ENCODE measurements around the gene DIRAS1. TPM values are rescaled to one million over a fixed set of nuclear protein-coding genes. Genes with fewer than 3 reads are reported as not detected.

The DIRAS1 gene
- total RNA-seq, 1 experiment from 2014 or later = 33.7 TPM

DNA sequence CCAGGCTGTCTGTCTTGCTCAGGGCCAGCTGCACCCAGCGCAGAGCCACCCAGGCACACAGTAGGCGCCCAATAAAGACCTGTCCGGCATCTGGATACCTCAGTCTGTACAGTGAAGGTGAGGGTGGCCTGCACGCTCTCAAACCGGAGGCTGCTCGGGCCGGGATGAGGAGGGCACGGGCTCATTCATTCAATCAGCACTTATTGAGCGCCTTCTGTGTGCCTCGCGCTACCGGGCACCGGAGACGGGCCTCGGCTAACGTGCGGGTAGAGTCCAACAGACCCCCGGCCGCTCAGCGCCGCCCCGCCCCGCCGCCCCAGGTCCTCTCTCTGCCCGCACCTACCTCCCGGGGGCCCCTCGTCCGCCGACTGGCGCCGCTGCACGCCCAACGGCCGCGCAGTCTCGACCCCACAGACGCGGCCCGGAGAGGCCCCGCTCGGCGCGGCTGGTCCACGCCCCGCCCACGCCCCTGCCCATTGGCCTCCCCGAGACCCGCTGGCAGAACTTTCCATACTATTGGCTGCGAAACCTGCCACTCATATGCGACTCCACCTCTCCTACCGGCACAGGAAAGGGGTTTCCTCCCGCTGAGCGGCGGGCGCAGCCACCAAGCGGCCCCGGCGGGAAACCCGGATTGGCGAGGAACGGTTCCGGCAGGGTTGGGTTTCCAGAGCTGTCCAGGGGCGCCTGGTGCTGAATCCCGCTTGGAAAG is 18.6 kb upstream of the DIRAS1 start, which contains the start of gene SLC39A3:
Gene SLC39A3, minus strand, starts transcription at position 416 of the 712 bp plus-strand sequence. CDS start 2,760 bp downstream, outside the sequence.
- no peaks in the 10 kb centered on the region for H4K20me1 ChIP-seq (ENCODE audit: insufficient read depth)
- H3K27me3 ChIP-seq (ENCODE audit: insufficient read depth, low read length) = peaks cover 8% of the 10 kb centered on the region
- ChIA-PET CTCF (interaction anchor here (1.1 kb wide), 1 partner anchor 91 kb away, joined by 6 read pairs; no protein-coding TSS in a partner anchor), RAD21 (ENCODE audit: low non-redundant PET in 1 of 2, low total read pairs in 2 of 2, uncharacterized antibody in 2 of 2, unreplicated experiment in 2 of 2) (no interaction called here), POLR2A (interaction anchor here (0.9 kb wide), 1 partner anchor 17 kb away, joined by 3 read pairs; no protein-coding TSS in a partner anchor)
- BruUV-seq (replicated peaks) = no TSS peak
- no peaks in the 10 kb centered on the region for H3K9me2 ChIP-seq (ENCODE audit: insufficient read depth)
- peak within 1 kb of the TSS; percentile 66 for H3K9ac ChIP-seq (ENCODE audit: low read length)
- H3K4me1 ChIP-seq (ENCODE audit: control insufficient read depth in 1 of 2, insufficient read depth in 2 of 2, low read length in 2 of 2) = peaks cover 0 to 3% of the 10 kb centered on the region in 2 experiments; a peak in 1 of 4 replicates
- DNase-seq (ENCODE audit: low read depth, low spot score) (peak; percentile 97), ATAC-seq (peak; percentile 99)
- H3K4me2 ChIP-seq (ENCODE audit: low read length) = peak within 1 kb of the TSS; percentile 79
- peak within 1 kb of the TSS; percentile 95 to 96 for H3K4me3 ChIP-seq (replicated peaks in 1 of 2; ENCODE audit: low read depth in 1 of 2, low read length in 2 of 2)
- peaks cover 21% of the 10 kb centered on the region for H3K79me2 ChIP-seq (ENCODE audit: insufficient read depth, low read length)
- H2AFZ ChIP-seq (ENCODE audit: low read depth, low read length, poor library complexity, severe bottlenecking) = no peak within 1 kb of the TSS
- peaks cover 3 to 17% of the 10 kb centered on the region in 2 experiments for H3K36me3 ChIP-seq (ENCODE audit: control insufficient read depth in 1 of 2, insufficient read depth in 2 of 2, low read length in 2 of 2)
- peaks cover 0 to 6% of the 10 kb centered on the region in 2 experiments; a peak in 1 of 4 replicates for H3K9me3 ChIP-seq (ENCODE audit: control insufficient read depth in 1 of 2, insufficient read depth in 1 of 2, low read depth in 1 of 2, low read length in 2 of 2)
- intact Hi-C loops (cut with micrococcal nuclease) = no loop called here
- H3K27ac ChIP-seq (ENCODE audit: low read depth, low read length) = peak within 1 kb of the TSS; percentile 44
- TF ChIP-seq CBX3 (IDR thresholded peaks at IDR 0.05; ENCODE audit: low read depth) (peak; percentile 99), POLR2AphosphoS5 (IDR thresholded peaks at IDR 0.05; ENCODE audit: low read depth, low read length) (peak; percentile 53), EZH2phosphoT487 (IDR thresholded peaks at IDR 0.05; ENCODE audit: borderline replicate concordance) (no peak), SIN3A (IDR thresholded peaks at IDR 0.05; ENCODE audit: low read depth) (peak; percentile 93; the same call in 1 of the 2 replicates), YY1 (IDR thresholded peaks at IDR 0.05; ENCODE audit: extremely low read depth, insufficient replicate concordance, low read depth, low read length) (peak; percentile 82), JUND (IDR thresholded peaks at IDR 0.05) (no peak), ZFX (IDR thresholded peaks at IDR 0.05) (peak; percentile 61; the same call in 1 of the 2 replicates), FOSL1 (IDR thresholded peaks at IDR 0.05; ENCODE audit: low read depth) (no peak; the same call in 1 of the 2 replicates), SP1 (IDR thresholded peaks at IDR 0.05; ENCODE audit: low read depth) (peak; percentile 97), TCF7L2 (IDR thresholded peaks at IDR 0.05; ENCODE audit: borderline replicate concordance, extremely low read depth, insufficient read depth, insufficient read length) (peak; percentile 39), CEBPB (IDR thresholded peaks at IDR 0.05; ENCODE audit: low read depth) (no peak), EZH2 (IDR thresholded peaks at IDR 0.05) (no peak), ZNF274 (IDR thresholded peaks at IDR 0.05; ENCODE audit: low read depth, low read length) (no peak)
- TF ChIP-seq, protein P1, sequence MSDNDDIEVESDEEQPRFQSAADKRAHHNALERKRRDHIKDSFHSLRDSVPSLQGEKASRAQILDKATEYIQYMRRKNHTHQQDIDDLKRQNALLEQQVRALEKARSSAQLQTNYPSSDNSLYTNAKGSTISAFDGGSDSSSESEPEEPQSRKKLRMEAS (IDR thresholded peaks at IDR 0.05) = peak; percentile 78; the same call in 1 of the 2 replicates
- TF ChIP-seq, protein P2, sequence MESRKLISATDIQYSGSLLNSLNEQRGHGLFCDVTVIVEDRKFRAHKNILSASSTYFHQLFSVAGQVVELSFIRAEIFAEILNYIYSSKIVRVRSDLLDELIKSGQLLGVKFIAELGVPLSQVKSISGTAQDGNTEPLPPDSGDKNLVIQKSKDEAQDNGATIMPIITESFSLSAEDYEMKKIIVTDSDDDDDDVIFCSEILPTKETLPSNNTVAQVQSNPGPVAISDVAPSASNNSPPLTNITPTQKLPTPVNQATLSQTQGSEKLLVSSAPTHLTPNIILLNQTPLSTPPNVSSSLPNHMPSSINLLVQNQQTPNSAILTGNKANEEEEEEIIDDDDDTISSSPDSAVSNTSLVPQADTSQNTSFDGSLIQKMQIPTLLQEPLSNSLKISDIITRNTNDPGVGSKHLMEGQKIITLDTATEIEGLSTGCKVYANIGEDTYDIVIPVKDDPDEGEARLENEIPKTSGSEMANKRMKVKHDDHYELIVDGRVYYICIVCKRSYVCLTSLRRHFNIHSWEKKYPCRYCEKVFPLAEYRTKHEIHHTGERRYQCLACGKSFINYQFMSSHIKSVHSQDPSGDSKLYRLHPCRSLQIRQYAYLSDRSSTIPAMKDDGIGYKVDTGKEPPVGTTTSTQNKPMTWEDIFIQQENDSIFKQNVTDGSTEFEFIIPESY (IDR thresholded peaks at IDR 0.05; ENCODE audit: extremely low read depth, insufficient replicate concordance, low read length) = peak; percentile 42
- TF ChIP-seq, protein P3, sequence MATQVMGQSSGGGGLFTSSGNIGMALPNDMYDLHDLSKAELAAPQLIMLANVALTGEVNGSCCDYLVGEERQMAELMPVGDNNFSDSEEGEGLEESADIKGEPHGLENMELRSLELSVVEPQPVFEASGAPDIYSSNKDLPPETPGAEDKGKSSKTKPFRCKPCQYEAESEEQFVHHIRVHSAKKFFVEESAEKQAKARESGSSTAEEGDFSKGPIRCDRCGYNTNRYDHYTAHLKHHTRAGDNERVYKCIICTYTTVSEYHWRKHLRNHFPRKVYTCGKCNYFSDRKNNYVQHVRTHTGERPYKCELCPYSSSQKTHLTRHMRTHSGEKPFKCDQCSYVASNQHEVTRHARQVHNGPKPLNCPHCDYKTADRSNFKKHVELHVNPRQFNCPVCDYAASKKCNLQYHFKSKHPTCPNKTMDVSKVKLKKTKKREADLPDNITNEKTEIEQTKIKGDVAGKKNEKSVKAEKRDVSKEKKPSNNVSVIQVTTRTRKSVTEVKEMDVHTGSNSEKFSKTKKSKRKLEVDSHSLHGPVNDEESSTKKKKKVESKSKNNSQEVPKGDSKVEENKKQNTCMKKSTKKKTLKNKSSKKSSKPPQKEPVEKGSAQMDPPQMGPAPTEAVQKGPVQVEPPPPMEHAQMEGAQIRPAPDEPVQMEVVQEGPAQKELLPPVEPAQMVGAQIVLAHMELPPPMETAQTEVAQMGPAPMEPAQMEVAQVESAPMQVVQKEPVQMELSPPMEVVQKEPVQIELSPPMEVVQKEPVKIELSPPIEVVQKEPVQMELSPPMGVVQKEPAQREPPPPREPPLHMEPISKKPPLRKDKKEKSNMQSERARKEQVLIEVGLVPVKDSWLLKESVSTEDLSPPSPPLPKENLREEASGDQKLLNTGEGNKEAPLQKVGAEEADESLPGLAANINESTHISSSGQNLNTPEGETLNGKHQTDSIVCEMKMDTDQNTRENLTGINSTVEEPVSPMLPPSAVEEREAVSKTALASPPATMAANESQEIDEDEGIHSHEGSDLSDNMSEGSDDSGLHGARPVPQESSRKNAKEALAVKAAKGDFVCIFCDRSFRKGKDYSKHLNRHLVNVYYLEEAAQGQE (IDR thresholded peaks at IDR 0.05; ENCODE audit: low read depth) = no peak; the same call in none of the 2 replicates
- TF ChIP-seq, protein P4, sequence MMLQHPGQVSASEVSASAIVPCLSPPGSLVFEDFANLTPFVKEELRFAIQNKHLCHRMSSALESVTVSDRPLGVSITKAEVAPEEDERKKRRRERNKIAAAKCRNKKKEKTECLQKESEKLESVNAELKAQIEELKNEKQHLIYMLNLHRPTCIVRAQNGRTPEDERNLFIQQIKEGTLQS (IDR thresholded peaks at IDR 0.05) = no peak
- TF ChIP-seq, protein P5, sequence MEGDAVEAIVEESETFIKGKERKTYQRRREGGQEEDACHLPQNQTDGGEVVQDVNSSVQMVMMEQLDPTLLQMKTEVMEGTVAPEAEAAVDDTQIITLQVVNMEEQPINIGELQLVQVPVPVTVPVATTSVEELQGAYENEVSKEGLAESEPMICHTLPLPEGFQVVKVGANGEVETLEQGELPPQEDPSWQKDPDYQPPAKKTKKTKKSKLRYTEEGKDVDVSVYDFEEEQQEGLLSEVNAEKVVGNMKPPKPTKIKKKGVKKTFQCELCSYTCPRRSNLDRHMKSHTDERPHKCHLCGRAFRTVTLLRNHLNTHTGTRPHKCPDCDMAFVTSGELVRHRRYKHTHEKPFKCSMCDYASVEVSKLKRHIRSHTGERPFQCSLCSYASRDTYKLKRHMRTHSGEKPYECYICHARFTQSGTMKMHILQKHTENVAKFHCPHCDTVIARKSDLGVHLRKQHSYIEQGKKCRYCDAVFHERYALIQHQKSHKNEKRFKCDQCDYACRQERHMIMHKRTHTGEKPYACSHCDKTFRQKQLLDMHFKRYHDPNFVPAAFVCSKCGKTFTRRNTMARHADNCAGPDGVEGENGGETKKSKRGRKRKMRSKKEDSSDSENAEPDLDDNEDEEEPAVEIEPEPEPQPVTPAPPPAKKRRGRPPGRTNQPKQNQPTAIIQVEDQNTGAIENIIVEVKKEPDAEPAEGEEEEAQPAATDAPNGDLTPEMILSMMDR (IDR thresholded peaks at IDR 0.05 in 2 of 3, conservative IDR thresholded peaks at IDR 0.05 in 1 of 3; ENCODE audit: borderline replicate concordance in 1 of 3, insufficient read depth in 1 of 3, low read depth in 2 of 3, low read length in 2 of 3) = no peak
